Natural killer cell treated with Interleukin-12 subunit alpha and Interleukin-12 subunit beta and Interleukin-15 and Interleukin-18, amount 100 ng/mL, for 72 hours (primary cell): Measurements from ENCODE around the gene ITGAD. TPM values are rescaled to one million over a fixed set of nuclear protein-coding genes. Genes with fewer than 3 reads are reported as not detected.
A peak's percentile ranks its signal among the peaks of the same experiment; 100 is the strongest.

Experiments used
- ATAC-seq, 2 donors: fragments of 150-1000 bp; cut with Tn5 transposase in 1 of 2; sonication (Bioruptor Pico), chemical (Tn5 transposase) in 1 of 2; 2 replicates each; pipeline ENCODE4 v1.10.0; 2021
- DNase-seq: peaks from one replicate; pipeline ENCODE4 v3.0.0; 2022; ENCODE audit warnings: low spot score
- H3K27ac Mint-ChIP-seq, 2 donors: 1 replicate in 1 of 2; 2 replicates in 1 of 2; pipeline ENCODE4 v1.8.0; 2022; ENCODE audit warnings: mixed read lengths in 2 of 2, mild to moderate bottlenecking in 1 of 2, moderate library complexity in 1 of 2
- H3K27me3 Mint-ChIP-seq, 2 donors: 1 replicate in 1 of 2; 2 replicates in 1 of 2; pipeline ENCODE4 v1.8.0; 2022; ENCODE audit warnings: mixed read lengths in 2 of 2
- H3K36me3 Mint-ChIP-seq: one replicate; pipeline ENCODE4 v1.8.0; 2022; ENCODE audit warnings: mixed read lengths
- H3K4me1 Mint-ChIP-seq, 2 donors: 1 replicate in 1 of 2; 2 replicates in 1 of 2; pipeline ENCODE4 v1.8.0; 2022; ENCODE audit warnings: low read depth in 2 of 2, mixed read lengths in 2 of 2, mild to moderate bottlenecking in 1 of 2
- H3K4me3 Mint-ChIP-seq: one replicate; pipeline ENCODE4 v1.8.0; 2022; ENCODE audit warnings: mixed read lengths
- H3K9me3 Mint-ChIP-seq: 2 replicates; pipeline ENCODE4 v1.8.0; 2022; ENCODE audit warnings: mixed read lengths
- total RNA-seq, 2 donors: library from RNA; stranded (reverse); gene quantifications; one replicate each; pipeline ENCODE4 v1.2.3, GENCODE V29; 2022

ITGAD gene
- under 1 TPM in 1 of 2 donors, not detected in 1; 0.47 TPM for total RNA-seq

GRCh38 chr16:31393056-31393455 is at the start of gene ITGAD:
ITGAD (plus strand) TSS chr16:31393335; CDS start chr16:31393361, 26 bp downstream.
- Mint-ChIP-seq H3K4me3 (no peak within 1 kb of the TSS), H3K27me3 (no peaks in the 10 kb centered on the region), H3K9me3 (no peaks in the 10 kb centered on the region), H3K27ac (peak within 1 kb of the TSS in 1 of 2 donors; percentile 16), H3K36me3 (no peaks in the 10 kb centered on the region), H3K4me1 (peaks cover 0 to 7% of the 10 kb centered on the region in 2 donors)
- ATAC-seq (no peak), DNase-seq (no peak)

- no peaks in the 10 kb centered on the region for H3K9me3 Mint-ChIP-seq
- peaks cover 20 to 21% of the 10 kb centered on the region in 2 donors for H3K27me3 Mint-ChIP-seq
- DNase-seq (peak; percentile 77), ATAC-seq (peak; percentile 91 to 93)
- peaks cover 47 to 50% of the 10 kb centered on the region in 2 donors for H3K4me1 Mint-ChIP-seq
- H3K36me3 Mint-ChIP-seq: no peaks in the 10 kb centered on the region
- peak overlapping the region; percentile 10 to 63 for H3K27ac Mint-ChIP-seq
- peak overlapping the region; percentile 74 for H3K4me3 Mint-ChIP-seq
These were observed 48.4 kb upstream of the ITGAD start for GRCh38 chr16:31344712-31345111.

DNA sequence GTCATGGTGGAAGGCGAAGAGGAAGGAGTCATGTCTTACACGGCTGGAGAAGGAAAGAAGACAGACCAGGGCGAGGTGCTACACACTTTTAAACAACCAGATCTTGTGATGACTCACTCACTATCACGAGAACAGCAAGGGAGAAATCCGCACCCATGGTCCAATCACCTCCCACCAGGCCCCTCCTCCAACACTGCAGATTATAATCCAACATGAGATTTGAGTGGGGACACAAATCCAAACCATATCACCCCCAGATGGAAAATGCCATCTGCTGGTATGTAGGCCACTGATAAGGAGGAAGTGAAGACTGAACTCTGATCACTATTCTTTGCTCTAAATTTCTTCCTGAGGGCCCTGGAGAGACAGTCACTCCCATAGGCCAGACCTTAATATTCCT is 45.7 kb upstream of the ITGAD start:
- ATAC-seq (no peak), DNase-seq (no peak)
- no peak overlapping the region for H3K4me3 Mint-ChIP-seq
- peak overlapping the region; percentile 27 to 45 for H3K27ac Mint-ChIP-seq
- peaks cover 15 to 21% of the 10 kb centered on the region in 2 donors for H3K27me3 Mint-ChIP-seq
- no peaks in the 10 kb centered on the region for H3K9me3 Mint-ChIP-seq
- H3K4me1 Mint-ChIP-seq: peaks cover 63 to 68% of the 10 kb centered on the region in 2 donors
- no peaks in the 10 kb centered on the region for H3K36me3 Mint-ChIP-seq

DNA sequence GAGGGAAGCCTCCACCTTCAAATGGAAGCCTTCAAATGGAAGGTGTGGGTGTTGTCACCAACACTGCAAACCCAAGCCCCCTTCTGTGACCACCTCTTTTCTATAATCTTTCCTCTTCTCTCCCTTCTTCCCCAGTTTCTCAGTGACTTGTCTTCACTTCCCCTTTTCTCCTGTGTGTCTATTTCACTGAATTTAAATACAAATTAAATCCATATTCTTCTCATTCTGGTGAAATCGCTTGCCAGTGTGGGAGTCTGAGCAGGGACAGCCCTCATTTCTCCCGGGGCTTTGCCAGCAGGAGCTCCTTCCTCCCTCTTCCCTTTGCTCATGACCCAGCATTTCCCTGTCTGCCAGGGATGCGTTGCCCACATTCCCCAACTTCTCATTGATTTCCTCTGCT is 44.6 kb upstream of the ITGAD start:
- H3K4me3 Mint-ChIP-seq: no peak overlapping the region
- ATAC-seq (no peak), DNase-seq (peak; percentile 25)
- H3K36me3 Mint-ChIP-seq: no peaks in the 10 kb centered on the region
- peak overlapping the region; percentile 27 to 90 for H3K27ac Mint-ChIP-seq
- H3K27me3 Mint-ChIP-seq: peaks cover 8 to 21% of the 10 kb centered on the region in 2 donors
- H3K4me1 Mint-ChIP-seq: peaks cover 74 to 79% of the 10 kb centered on the region in 2 donors
- no peaks in the 10 kb centered on the region for H3K9me3 Mint-ChIP-seq

DNA sequence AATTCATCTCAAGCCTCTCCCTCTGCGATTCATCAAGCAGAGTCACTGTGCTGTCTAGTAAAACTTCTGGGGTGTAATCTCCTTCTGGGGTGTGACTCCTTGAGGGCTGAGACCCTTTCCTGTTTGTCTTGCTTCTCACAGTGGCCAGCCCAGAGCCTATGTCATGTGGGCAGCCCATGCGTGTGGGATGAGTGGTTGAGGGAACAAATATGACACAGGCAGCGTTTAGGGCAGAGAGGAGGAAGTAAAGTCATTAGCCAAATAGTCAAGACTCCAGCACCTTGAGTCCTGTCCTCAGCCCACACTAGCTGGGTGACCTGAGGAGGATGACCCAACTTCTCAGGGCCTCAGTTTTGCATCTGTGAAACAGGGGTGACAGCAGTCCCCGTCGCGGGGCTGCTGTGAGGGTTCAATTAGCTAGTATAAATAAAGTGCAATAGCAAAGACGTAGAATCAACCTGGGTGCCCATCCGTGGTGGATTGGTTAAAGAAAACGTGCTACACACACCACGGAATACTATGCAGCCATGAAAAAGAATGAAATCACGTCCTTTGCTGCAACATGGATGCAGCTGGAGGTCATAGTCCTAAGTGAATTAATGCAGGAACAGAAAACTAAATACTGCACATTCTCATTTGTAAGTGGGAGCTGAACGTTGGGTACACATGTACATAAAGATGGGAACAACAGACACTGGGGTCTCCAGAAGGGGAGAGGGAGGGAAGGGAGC is 42.7 kb upstream of the ITGAD start:
- Mint-ChIP-seq H3K4me1 (peaks cover 76 to 81% of the 10 kb centered on the region in 2 donors), H3K27me3 (peaks cover 8 to 21% of the 10 kb centered on the region in 2 donors), H3K36me3 (no peaks in the 10 kb centered on the region), H3K9me3 (no peaks in the 10 kb centered on the region), H3K4me3 (peak overlapping the region; percentile 52), H3K27ac (peak overlapping the region; percentile 75 to 90)
- peak; percentile 37 to 64 for ATAC-seq
- peak; percentile 72 for DNase-seq

- Mint-ChIP-seq H3K27me3 (peaks cover 8 to 18% of the 10 kb centered on the region in 2 donors), H3K27ac (peak overlapping the region; percentile 89 to 96), H3K36me3 (no peaks in the 10 kb centered on the region), H3K4me1 (peaks cover 80 to 83% of the 10 kb centered on the region in 2 donors), H3K4me3 (peak overlapping the region; percentile 76), H3K9me3 (no peaks in the 10 kb centered on the region)
- DNase-seq: no peak
- no peak for ATAC-seq
These were observed 41.7 kb upstream of the ITGAD start for GRCh38 chr16:31351246-31351941.

DNA sequence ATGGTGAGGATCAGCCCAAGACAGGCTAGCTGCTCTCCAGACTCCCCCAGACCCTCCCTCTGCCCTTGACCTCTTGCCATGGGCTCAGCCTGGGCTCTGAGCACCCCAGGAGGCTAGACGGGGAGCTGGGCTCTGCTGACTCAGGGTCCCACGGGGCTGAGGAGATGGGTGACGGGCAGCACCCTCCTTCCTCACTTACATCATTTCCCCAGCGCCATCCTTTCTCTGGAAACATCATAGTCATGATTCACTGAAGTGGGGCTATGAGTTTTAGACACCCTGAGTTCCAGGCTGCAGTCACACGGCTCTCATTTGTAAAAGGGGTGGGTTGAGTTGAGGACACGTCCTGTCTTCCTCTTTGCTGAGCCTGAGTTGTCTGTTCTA is 41.2 kb upstream of the ITGAD start:
- Mint-ChIP-seq H3K4me1 (peaks cover 78 to 82% of the 10 kb centered on the region in 2 donors), H3K36me3 (no peaks in the 10 kb centered on the region), H3K4me3 (peak overlapping the region; percentile 76), H3K9me3 (no peaks in the 10 kb centered on the region), H3K27me3 (peaks cover 4 to 12% of the 10 kb centered on the region in 2 donors), H3K27ac (peak overlapping the region; percentile 89 to 96)
- ATAC-seq (peak; percentile 70 to 72), DNase-seq (peak; percentile 83)

GRCh38 chr16:31352376-31353115 is 40.6 kb upstream of the ITGAD start:
- H3K9me3 Mint-ChIP-seq: no peaks in the 10 kb centered on the region
- peaks cover 78 to 79% of the 10 kb centered on the region in 2 donors for H3K4me1 Mint-ChIP-seq
- DNase-seq: no peak
- H3K27ac Mint-ChIP-seq: peak overlapping the region; percentile 89 to 96
- no peaks in the 10 kb centered on the region for H3K36me3 Mint-ChIP-seq
- H3K4me3 Mint-ChIP-seq: peak overlapping the region; percentile 76
- ATAC-seq: no peak
- peaks cover 4 to 9% of the 10 kb centered on the region in 2 donors for H3K27me3 Mint-ChIP-seq

GRCh38 chr16:31354394-31355291 is 38.5 kb upstream of the ITGAD start, which contains the start of gene ITGAX:
ITGAX (plus strand) TSS chr16:31355176; CDS start chr16:31355255, 79 bp downstream.
- ATAC-seq (peak; percentile 86 to 91), DNase-seq (peak; percentile 94)
- H3K36me3 Mint-ChIP-seq: no peaks in the 10 kb centered on the region
- no peaks in the 10 kb centered on the region for H3K27me3 Mint-ChIP-seq
- peaks cover 66 to 67% of the 10 kb centered on the region in 2 donors for H3K4me1 Mint-ChIP-seq
- H3K27ac Mint-ChIP-seq: peak within 1 kb of the TSS; percentile 89 to 96
- peak within 1 kb of the TSS; percentile 84 for H3K4me3 Mint-ChIP-seq
- H3K9me3 Mint-ChIP-seq: no peaks in the 10 kb centered on the region

DNA sequence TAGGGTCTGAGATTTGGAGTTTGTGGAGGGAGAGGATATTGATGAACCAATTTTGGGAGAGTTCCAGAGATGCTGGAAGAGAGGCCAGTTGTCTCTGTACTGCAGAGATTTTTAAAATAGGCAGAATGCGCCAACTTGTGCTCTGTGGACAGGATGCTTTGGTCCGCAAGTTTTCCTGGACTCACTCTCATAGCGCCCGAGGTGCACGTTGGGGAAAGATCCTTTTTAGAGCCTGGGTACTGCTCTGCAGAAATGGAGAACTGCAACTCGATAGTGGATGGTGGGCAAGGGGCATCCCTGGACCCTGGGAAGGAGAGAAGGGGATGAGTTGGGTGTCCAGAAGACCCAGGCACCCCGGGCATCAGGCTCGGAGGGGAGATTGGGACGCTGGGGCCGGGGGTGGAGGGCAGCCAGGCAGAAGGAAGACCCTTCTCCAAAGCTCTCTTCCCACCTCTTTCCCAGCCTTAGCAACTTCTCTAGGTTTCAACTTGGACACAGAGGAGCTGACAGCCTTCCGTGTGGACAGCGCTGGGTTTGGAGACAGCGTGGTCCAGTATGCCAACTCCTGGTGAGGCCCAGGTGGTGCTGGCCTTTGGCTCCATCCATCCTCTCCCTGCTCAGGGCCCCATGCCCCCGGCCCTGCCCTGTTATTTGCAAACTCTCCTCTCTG is 37.6 kb upstream of the ITGAD start:
- Mint-ChIP-seq H3K27me3 (no peaks in the 10 kb centered on the region), H3K27ac (peak overlapping the region; percentile 89 to 96), H3K9me3 (no peaks in the 10 kb centered on the region), H3K4me1 (peaks cover 64 to 65% of the 10 kb centered on the region in 2 donors), H3K4me3 (peak overlapping the region; percentile 84), H3K36me3 (no peaks in the 10 kb centered on the region)
- DNase-seq: no peak
- ATAC-seq: no peak

DNA sequence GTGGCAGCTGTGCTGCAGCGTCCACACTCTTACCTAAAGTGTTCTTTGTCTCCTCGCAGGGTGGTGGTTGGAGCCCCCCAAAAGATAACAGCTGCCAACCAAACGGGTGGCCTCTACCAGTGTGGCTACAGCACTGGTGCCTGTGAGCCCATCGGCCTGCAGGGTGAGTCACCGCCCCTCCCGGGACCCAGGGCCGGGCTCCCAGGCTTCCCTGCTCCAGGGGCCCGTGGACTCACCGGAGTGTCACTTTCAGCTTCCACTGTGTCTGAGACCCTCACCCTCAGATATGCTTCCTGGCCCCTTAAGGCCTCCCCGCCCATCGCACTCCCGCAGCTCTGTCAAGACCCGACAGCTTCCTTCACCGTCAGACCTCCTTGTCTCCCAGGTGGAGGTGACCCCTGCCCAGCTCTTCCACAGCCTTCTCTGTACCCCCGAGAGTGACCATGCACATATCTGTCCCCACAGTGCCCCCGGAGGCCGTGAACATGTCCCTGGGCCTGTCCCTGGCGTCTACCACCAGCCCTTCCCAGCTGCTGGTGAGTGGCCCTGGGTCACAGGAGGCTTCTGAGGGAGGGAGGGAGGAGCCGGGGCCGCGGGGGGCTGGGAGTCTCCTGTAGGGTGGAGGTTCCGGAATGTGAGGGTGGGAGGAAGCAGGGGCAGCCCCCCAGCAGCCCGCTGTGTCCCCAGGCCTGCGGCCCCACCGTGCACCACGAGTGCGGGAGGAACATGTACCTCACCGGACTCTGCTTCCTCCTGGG is 36.4 kb upstream of the ITGAD start:
- ATAC-seq: no peak
- peak overlapping the region; percentile 84 for H3K4me3 Mint-ChIP-seq
- peaks cover 65 to 66% of the 10 kb centered on the region in 2 donors for H3K4me1 Mint-ChIP-seq
- DNase-seq: no peak
- no peaks in the 10 kb centered on the region for H3K36me3 Mint-ChIP-seq
- peak overlapping the region; percentile 89 to 96 for H3K27ac Mint-ChIP-seq
- H3K9me3 Mint-ChIP-seq: no peaks in the 10 kb centered on the region
- no peaks in the 10 kb centered on the region for H3K27me3 Mint-ChIP-seq
